WTC11 (cell line): ENCODE measurements around the gene BATF. TPM values are rescaled to one million over a fixed set of nuclear protein-coding genes. Genes with fewer than 3 reads are reported as not detected.

Experiments
- ATAC-seq: fragments of 200-7000 bp; cut with Tn5 transposase; 2 replicates; pipeline ENCODE4 v1.10.0; 2021; ENCODE audit warnings: mild to moderate bottlenecking, moderate library complexity
- CTCF ChIA-PET: fragments of 300-600 bp; sonication (Branson Sonifier 250); formaldehyde crosslinking; loops from one replicate; lab custom pipeline; 2021; ENCODE audit warnings: antibody characterized with exemption; lab: Charles Lee
- POLR2A ChIA-PET: fragments of 350-600 bp; sonication (Branson Sonifier 250); formaldehyde crosslinking; loops from one replicate; lab custom pipeline; 2021; ENCODE audit warnings: antibody characterized with exemption; lab: Charles Lee
- DNase-seq: peaks from one replicate; pipeline ENCODE4 v3.0.0; 2021; ENCODE audit warnings: low spot score
- H3K27ac Mint-ChIP-seq: 2 replicates; pipeline ENCODE4 v1.8.0; 2021; ENCODE audit warnings: mixed read lengths
- H3K27me3 Mint-ChIP-seq: 2 replicates; pipeline ENCODE4 v1.8.0; 2021; ENCODE audit warnings: low read depth, mild to moderate bottlenecking, moderate library complexity, mixed read lengths
- H3K36me3 Mint-ChIP-seq: 2 replicates; pipeline ENCODE4 v1.8.0; 2021; ENCODE audit warnings: mixed read lengths
- H3K4me1 Mint-ChIP-seq: 2 replicates; pipeline ENCODE4 v1.8.0; 2022; ENCODE audit warnings: mixed read lengths
- H3K4me3 Mint-ChIP-seq: 2 replicates; pipeline ENCODE4 v1.8.0; 2021; ENCODE audit warnings: mild to moderate bottlenecking, moderate library complexity, mixed read lengths
- H3K9me3 Mint-ChIP-seq: 2 replicates; pipeline ENCODE4 v1.8.0; 2021; ENCODE audit warnings: mixed read lengths
- EMX1 ChIP-seq: fragments of 250-450 bp; sonication (Bioruptor Pico); IDR thresholded peaks from 2 replicates; pipeline ENCODE4 v1.8.0; 2021; ENCODE audit warnings: mild to moderate bottlenecking
- FOXJ3 ChIP-seq: sonication (generic); formaldehyde crosslinking; IDR thresholded peaks from 2 replicates; pipeline ENCODE4 v1.9.0; 2021; ENCODE audit warnings: missing genetic modification reagents, mild to moderate bottlenecking, borderline replicate concordance
- FOXK1 ChIP-seq: sonication (generic); formaldehyde crosslinking; IDR thresholded peaks from 2 replicates; pipeline ENCODE4 v1.8.0; 2022; ENCODE audit warnings: mild to moderate bottlenecking, moderate library complexity, missing genetic modification reagents
- GRHL2 ChIP-seq: fragments of 250-450 bp; sonication (Bioruptor Pico); IDR thresholded peaks from 2 replicates; pipeline ENCODE4 v1.8.0; 2022; ENCODE audit warnings: mild to moderate bottlenecking, moderate library complexity; ENCODE audit not compliant: insufficient replicate concordance, severe bottlenecking
- HMGA2 ChIP-seq: fragments of 250-450 bp; sonication (Bioruptor Pico); IDR thresholded peaks from 2 replicates; pipeline ENCODE4 v1.4.0; 2021; ENCODE audit warnings: mild to moderate bottlenecking, moderate library complexity
- MXD4 ChIP-seq: fragments of 250-450 bp; sonication (Bioruptor Pico); IDR thresholded peaks from 2 replicates; pipeline ENCODE4 v1.8.0; 2021; ENCODE audit warnings: mild to moderate bottlenecking, moderate library complexity, borderline replicate concordance
- NFATC4 ChIP-seq: fragments of 250-450 bp; sonication (Bioruptor Pico); IDR thresholded peaks from 2 replicates; pipeline ENCODE4 v1.9.0; 2021; ENCODE audit warnings: mild to moderate bottlenecking
- SMAD4 ChIP-seq: sonication (generic); formaldehyde crosslinking; IDR thresholded peaks from 2 replicates; pipeline ENCODE4 v1.8.0; 2022; ENCODE audit warnings: mild to moderate bottlenecking, missing genetic modification reagents
- TCF7 ChIP-seq: sonication (generic); formaldehyde crosslinking; IDR thresholded peaks from 2 replicates; pipeline ENCODE4 v1.8.0; 2022; ENCODE audit warnings: mild to moderate bottlenecking, low read depth, missing genetic modification reagents, moderate library complexity
- ZNF219 ChIP-seq: sonication (generic); formaldehyde crosslinking; IDR thresholded peaks from 2 replicates; pipeline ENCODE4 v1.8.0; 2023; ENCODE audit warnings: missing genetic modification reagents, mild to moderate bottlenecking, borderline replicate concordance
- ZNF232 ChIP-seq: sonication (generic); formaldehyde crosslinking; IDR thresholded peaks from 2 replicates; pipeline ENCODE4 v1.8.0; 2022; ENCODE audit warnings: mild to moderate bottlenecking, missing genetic modification reagents
- ZNF263 ChIP-seq: sonication (generic); formaldehyde crosslinking; IDR thresholded peaks from 2 replicates; pipeline ENCODE4 v1.8.1; 2022; ENCODE audit warnings: low read depth, mild to moderate bottlenecking, moderate library complexity, missing genetic modification reagents
- ZNF416 ChIP-seq: fragments of 250-450 bp; sonication (Bioruptor Pico); IDR thresholded peaks from 2 replicates; pipeline ENCODE4 v1.9.0; 2021; ENCODE audit warnings: mild to moderate bottlenecking, inconsistent platforms
- ZNF671 ChIP-seq: fragments of 250-450 bp; sonication (Bioruptor Pico); IDR thresholded peaks from 2 replicates; pipeline ENCODE4 v1.8.0; 2021; ENCODE audit warnings: mild to moderate bottlenecking
- total RNA-seq: library from RNA; stranded (reverse); gene quantifications from 3 replicates; pipeline ENCODE4 v1.2.3, GENCODE V29; 2021
- TF ChIP-seq, protein P1 (sequence below): sonication (generic); formaldehyde crosslinking; IDR thresholded peaks from 2 replicates; pipeline ENCODE4 v1.8.1; 2023; ENCODE audit warnings: mild to moderate bottlenecking, missing genetic modification reagents, borderline replicate concordance
- TF ChIP-seq, protein P2 (sequence below): fragments of 250-450 bp; sonication (Bioruptor Pico); IDR thresholded peaks from 2 replicates; pipeline ENCODE4 v2.1.2; 2022; ENCODE audit warnings: mild to moderate bottlenecking, moderate library complexity
- TF ChIP-seq, protein P3 (sequence below): fragments of 250-450 bp; sonication (Bioruptor Pico); IDR thresholded peaks from 2 replicates; pipeline ENCODE4 v1.9.0; 2021; ENCODE audit warnings: mild to moderate bottlenecking
- TF ChIP-seq, protein P4 (sequence below): sonication (generic); formaldehyde crosslinking; IDR thresholded peaks from 2 replicates; pipeline ENCODE4 v1.8.1; 2023; ENCODE audit warnings: mild to moderate bottlenecking, missing genetic modification reagents, moderate library complexity
- TF ChIP-seq, protein P5 (sequence below): sonication (generic); formaldehyde crosslinking; IDR thresholded peaks from 2 replicates; pipeline ENCODE4 v1.8.0; 2022; ENCODE audit warnings: mild to moderate bottlenecking, missing genetic modification reagents
- TF ChIP-seq, protein P6 (sequence below): sonication (generic); formaldehyde crosslinking; IDR thresholded peaks from 2 replicates; pipeline ENCODE4 v1.8.1; 2022; ENCODE audit warnings: mild to moderate bottlenecking, missing genetic modification reagents, moderate library complexity, borderline replicate concordance
- TF ChIP-seq, protein P7 (sequence below): sonication (generic); formaldehyde crosslinking; IDR thresholded peaks from 2 replicates; pipeline ENCODE4 v1.8.1; 2022; ENCODE audit warnings: missing genetic modification reagents, borderline replicate concordance
- TF ChIP-seq, protein P8 (sequence below): sonication (generic); formaldehyde crosslinking; IDR thresholded peaks from 2 replicates; pipeline ENCODE4 v1.8.1; 2022; ENCODE audit warnings: low read depth, missing genetic modification reagents, borderline replicate concordance

BATF gene
- total RNA-seq, 1 experiment from 2014 or later: not detected

DNA sequence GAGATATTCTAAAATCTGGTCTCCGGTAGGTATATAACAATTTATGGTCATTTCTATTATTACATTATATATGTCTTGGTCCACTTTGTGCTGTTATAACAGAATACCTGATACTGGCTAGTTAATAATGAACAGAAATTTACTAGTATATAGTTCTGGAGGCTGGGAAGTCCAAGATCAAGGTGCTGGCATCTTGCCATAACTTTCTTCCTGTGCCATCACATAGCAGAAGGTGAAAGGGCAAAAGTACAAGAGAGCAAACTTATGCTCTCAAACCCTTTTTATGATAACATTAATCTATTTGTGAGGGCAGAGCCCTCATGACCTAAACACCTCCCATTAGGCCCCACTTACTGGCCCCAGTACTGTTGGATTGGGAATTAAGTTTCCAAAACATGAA lies 17.9 kb upstream of the BATF start:
- peaks cover 15% of the 10 kb centered on the region for H3K9me3 Mint-ChIP-seq
- ATAC-seq: no peak
- no peak overlapping the region for H3K4me3 Mint-ChIP-seq
- H3K36me3 Mint-ChIP-seq: no peaks in the 10 kb centered on the region
- POLR2A ChIA-PET: no interaction called here
- CTCF ChIA-PET: no interaction called here
- no peaks in the 10 kb centered on the region for H3K4me1 Mint-ChIP-seq
- no peak for TF ChIP-seq HMGA2
- TF ChIP-seq, protein P1, sequence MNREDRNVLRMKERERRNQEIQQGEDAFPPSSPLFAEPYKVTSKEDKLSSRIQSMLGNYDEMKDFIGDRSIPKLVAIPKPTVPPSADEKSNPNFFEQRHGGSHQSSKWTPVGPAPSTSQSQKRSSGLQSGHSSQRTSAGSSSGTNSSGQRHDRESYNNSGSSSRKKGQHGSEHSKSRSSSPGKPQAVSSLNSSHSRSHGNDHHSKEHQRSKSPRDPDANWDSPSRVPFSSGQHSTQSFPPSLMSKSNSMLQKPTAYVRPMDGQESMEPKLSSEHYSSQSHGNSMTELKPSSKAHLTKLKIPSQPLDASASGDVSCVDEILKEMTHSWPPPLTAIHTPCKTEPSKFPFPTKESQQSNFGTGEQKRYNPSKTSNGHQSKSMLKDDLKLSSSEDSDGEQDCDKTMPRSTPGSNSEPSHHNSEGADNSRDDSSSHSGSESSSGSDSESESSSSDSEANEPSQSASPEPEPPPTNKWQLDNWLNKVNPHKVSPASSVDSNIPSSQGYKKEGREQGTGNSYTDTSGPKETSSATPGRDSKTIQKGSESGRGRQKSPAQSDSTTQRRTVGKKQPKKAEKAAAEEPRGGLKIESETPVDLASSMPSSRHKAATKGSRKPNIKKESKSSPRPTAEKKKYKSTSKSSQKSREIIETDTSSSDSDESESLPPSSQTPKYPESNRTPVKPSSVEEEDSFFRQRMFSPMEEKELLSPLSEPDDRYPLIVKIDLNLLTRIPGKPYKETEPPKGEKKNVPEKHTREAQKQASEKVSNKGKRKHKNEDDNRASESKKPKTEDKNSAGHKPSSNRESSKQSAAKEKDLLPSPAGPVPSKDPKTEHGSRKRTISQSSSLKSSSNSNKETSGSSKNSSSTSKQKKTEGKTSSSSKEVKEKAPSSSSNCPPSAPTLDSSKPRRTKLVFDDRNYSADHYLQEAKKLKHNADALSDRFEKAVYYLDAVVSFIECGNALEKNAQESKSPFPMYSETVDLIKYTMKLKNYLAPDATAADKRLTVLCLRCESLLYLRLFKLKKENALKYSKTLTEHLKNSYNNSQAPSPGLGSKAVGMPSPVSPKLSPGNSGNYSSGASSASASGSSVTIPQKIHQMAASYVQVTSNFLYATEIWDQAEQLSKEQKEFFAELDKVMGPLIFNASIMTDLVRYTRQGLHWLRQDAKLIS: no peak
- no peak for TF ChIP-seq ZNF671 (CRISPR knock-in tag)
- no peak for TF ChIP-seq GRHL2 (CRISPR knock-in tag)
- TF ChIP-seq, protein P2, sequence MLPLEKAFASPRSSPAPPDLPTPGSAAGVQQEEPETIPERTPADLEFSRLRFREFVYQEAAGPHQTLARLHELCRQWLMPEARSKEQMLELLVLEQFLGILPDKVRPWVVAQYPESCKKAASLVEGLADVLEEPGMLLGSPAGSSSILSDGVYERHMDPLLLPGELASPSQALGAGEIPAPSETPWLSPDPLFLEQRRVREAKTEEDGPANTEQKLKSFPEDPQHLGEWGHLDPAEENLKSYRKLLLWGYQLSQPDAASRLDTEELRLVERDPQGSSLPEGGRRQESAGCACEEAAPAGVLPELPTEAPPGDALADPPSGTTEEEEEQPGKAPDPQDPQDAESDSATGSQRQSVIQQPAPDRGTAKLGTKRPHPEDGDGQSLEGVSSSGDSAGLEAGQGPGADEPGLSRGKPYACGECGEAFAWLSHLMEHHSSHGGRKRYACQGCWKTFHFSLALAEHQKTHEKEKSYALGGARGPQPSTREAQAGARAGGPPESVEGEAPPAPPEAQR (CRISPR knock-in tag): no peak
- TF ChIP-seq ZNF232 (CRISPR knock-in tag): no peak
- TF ChIP-seq, protein P3, sequence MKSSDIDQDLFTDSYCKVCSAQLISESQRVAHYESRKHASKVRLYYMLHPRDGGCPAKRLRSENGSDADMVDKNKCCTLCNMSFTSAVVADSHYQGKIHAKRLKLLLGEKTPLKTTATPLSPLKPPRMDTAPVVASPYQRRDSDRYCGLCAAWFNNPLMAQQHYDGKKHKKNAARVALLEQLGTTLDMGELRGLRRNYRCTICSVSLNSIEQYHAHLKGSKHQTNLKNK (CRISPR knock-in tag): no peak
- no peak for TF ChIP-seq ZNF263 (CRISPR knock-in tag)
- no peak for TF ChIP-seq SMAD4 (CRISPR knock-in tag)
- TF ChIP-seq, protein P4, sequence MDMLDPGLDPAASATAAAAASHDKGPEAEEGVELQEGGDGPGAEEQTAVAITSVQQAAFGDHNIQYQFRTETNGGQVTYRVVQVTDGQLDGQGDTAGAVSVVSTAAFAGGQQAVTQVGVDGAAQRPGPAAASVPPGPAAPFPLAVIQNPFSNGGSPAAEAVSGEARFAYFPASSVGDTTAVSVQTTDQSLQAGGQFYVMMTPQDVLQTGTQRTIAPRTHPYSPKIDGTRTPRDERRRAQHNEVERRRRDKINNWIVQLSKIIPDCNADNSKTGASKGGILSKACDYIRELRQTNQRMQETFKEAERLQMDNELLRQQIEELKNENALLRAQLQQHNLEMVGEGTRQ (CRISPR knock-in tag): no peak
- no peak for TF ChIP-seq TCF7 (CRISPR knock-in tag)
- TF ChIP-seq, all 79 proteins: peak for 0
- no peak for DNase-seq
- Mint-ChIP-seq H3K27me3 (no peaks in the 10 kb centered on the region), H3K27ac (no peak overlapping the region)

DNA sequence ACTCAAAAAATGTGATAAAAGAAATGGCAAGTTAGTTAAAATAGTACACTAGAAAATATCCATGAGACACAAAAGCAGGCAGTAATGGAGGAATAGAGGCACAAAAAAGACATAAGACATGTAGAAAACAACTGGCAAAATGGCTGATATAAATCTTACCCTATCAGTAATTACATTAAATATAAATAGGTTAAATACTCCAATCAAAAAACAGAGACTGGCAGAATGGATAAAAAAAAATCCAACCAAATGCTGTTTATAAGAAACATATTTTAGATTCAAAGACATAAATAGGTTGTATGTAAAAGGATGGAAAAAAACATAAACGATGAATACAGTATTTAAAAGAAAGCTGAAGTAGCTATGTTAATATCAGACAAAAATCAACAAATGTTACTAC lies 15.3 kb upstream of the BATF start:
- H3K4me3 Mint-ChIP-seq: no peak overlapping the region
- no peaks in the 10 kb centered on the region for H3K4me1 Mint-ChIP-seq
- ATAC-seq (no peak), DNase-seq (no peak)
- H3K36me3 Mint-ChIP-seq: no peaks in the 10 kb centered on the region
- no peaks in the 10 kb centered on the region for H3K27me3 Mint-ChIP-seq
- ChIA-PET POLR2A (no interaction called here), CTCF (interaction anchor here (1.1 to 2.7 kb wide), 6 partner anchors 11 to 54 kb away, joined by 3 to 13 read pairs (median 4); partner anchors contain the start of gene BATF)
- peaks cover 24% of the 10 kb centered on the region for H3K9me3 Mint-ChIP-seq
- H3K27ac Mint-ChIP-seq: no peak overlapping the region
- no peak for TF ChIP-seq ZNF219
- TF ChIP-seq FOXJ3 (CRISPR knock-in tag): no peak
- TF ChIP-seq, protein P5, sequence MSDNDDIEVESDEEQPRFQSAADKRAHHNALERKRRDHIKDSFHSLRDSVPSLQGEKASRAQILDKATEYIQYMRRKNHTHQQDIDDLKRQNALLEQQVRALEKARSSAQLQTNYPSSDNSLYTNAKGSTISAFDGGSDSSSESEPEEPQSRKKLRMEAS (CRISPR knock-in tag): no peak
- TF ChIP-seq, protein P6, sequence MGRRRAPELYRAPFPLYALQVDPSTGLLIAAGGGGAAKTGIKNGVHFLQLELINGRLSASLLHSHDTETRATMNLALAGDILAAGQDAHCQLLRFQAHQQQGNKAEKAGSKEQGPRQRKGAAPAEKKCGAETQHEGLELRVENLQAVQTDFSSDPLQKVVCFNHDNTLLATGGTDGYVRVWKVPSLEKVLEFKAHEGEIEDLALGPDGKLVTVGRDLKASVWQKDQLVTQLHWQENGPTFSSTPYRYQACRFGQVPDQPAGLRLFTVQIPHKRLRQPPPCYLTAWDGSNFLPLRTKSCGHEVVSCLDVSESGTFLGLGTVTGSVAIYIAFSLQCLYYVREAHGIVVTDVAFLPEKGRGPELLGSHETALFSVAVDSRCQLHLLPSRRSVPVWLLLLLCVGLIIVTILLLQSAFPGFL: no peak
- no peak for TF ChIP-seq ZNF416 (CRISPR knock-in tag)
- TF ChIP-seq MXD4 (CRISPR knock-in tag): no peak
- TF ChIP-seq FOXK1 (CRISPR knock-in tag): no peak
- TF ChIP-seq EMX1 (CRISPR knock-in tag): no peak
- no peak for TF ChIP-seq SMAD4 (CRISPR knock-in tag)
- TF ChIP-seq NFATC4 (CRISPR knock-in tag): no peak
- no peak for TF ChIP-seq GRHL2 (CRISPR knock-in tag)
- TF ChIP-seq, protein P7, sequence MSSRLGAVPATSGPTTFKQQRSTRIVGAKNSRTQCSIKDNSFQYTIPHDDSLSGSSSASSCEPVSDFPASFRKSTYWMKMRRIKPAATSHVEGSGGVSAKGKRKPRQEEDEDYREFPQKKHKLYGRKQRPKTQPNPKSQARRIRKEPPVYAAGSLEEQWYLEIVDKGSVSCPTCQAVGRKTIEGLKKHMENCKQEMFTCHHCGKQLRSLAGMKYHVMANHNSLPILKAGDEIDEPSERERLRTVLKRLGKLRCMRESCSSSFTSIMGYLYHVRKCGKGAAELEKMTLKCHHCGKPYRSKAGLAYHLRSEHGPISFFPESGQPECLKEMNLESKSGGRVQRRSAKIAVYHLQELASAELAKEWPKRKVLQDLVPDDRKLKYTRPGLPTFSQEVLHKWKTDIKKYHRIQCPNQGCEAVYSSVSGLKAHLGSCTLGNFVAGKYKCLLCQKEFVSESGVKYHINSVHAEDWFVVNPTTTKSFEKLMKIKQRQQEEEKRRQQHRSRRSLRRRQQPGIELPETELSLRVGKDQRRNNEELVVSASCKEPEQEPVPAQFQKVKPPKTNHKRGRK (CRISPR knock-in tag): no peak
- TF ChIP-seq, protein P8, sequence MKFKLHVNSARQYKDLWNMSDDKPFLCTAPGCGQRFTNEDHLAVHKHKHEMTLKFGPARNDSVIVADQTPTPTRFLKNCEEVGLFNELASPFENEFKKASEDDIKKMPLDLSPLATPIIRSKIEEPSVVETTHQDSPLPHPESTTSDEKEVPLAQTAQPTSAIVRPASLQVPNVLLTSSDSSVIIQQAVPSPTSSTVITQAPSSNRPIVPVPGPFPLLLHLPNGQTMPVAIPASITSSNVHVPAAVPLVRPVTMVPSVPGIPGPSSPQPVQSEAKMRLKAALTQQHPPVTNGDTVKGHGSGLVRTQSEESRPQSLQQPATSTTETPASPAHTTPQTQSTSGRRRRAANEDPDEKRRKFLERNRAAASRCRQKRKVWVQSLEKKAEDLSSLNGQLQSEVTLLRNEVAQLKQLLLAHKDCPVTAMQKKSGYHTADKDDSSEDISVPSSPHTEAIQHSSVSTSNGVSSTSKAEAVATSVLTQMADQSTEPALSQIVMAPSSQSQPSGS (CRISPR knock-in tag): no peak
